IMR-90 (cell line): ENCODE data around the gene C14orf93. TPM values are rescaled to one million over a fixed set of nuclear protein-coding genes. Genes with fewer than 3 reads are reported as not detected.

Experiments
- ATAC-seq: fragments of 200-7000 bp; cut with Tn5 transposase; 2 replicates; pipeline ENCODE4 v1.9.1; 2020; ENCODE audit warnings: low read depth, mild to moderate bottlenecking, moderate library complexity
- BruUV-seq: library from RNA; stranded (reverse); fragments of 400-500 nt; replicated peaks from 2 replicates; lab custom pipeline; 2021; lab: Mats Ljungman, UMichigan
- CTCF ChIA-PET: fragments of 300-600 bp; formaldehyde crosslinking; extraction: SDS; loops from one replicate; lab custom pipeline; 2021; ENCODE audit warnings: antibody characterized with exemption; lab: Yijun Ruan, JAX
- POLR2A ChIA-PET: fragments of 300-600 bp; sonication (Branson Sonifier 250); formaldehyde crosslinking; loops from one replicate; lab custom pipeline; 2022; ENCODE audit warnings: antibody characterized with exemption; ENCODE audit not compliant: unreplicated experiment; lab: Charles Lee
- DNase-seq: peaks from one replicate; pipeline ENCODE4 v3.0.0; 2013
- H2AFZ ChIP-seq: replicated peaks from 2 replicates; pipeline ENCODE3; 2013; ENCODE audit warnings: low read length, mild to moderate bottlenecking; ENCODE audit not compliant: poor library complexity
- H2AK5ac ChIP-seq: 2 replicates; pipeline ENCODE4 v1.6.1; 2013; ENCODE audit warnings: low read depth, low read length, inconsistent platforms
- H2AK9ac ChIP-seq: replicated peaks from 2 replicates; pipeline ENCODE3; 2013; ENCODE audit warnings: mild to moderate bottlenecking, low read depth, low read length, moderate library complexity; ENCODE audit not compliant: poor library complexity
- H2BK120ac ChIP-seq: 2 replicates; pipeline ENCODE4 v1.6.1; 2013; ENCODE audit warnings: low read depth, low read length, inconsistent platforms
- H2BK15ac ChIP-seq: 3 replicates; pipeline ENCODE4 v1.6.1; 2013; ENCODE audit warnings: low read depth, low read length, inconsistent platforms
- H2BK20ac ChIP-seq: 2 replicates; pipeline ENCODE4 v1.6.1; 2013; ENCODE audit warnings: low read depth, mild to moderate bottlenecking, inconsistent platforms, low read length, moderate library complexity
- H2BK5ac ChIP-seq: 2 replicates; pipeline ENCODE4 v1.6.1; 2013; ENCODE audit warnings: mild to moderate bottlenecking, low read depth, low read length, inconsistent platforms; ENCODE audit not compliant: poor library complexity, severe bottlenecking
- H3K14ac ChIP-seq: replicated peaks from 2 replicates; pipeline ENCODE4 v1.6.1; 2013; ENCODE audit warnings: low read depth, low read length, inconsistent platforms
- H3K18ac ChIP-seq: 2 replicates; pipeline ENCODE4 v1.6.1; 2013; ENCODE audit warnings: low read depth, low read length, control low read depth
- H3K23ac ChIP-seq: 2 replicates; pipeline ENCODE4 v1.6.1; 2013; ENCODE audit warnings: low read depth, low read length, inconsistent platforms
- H3K27ac ChIP-seq: 2 replicates; pipeline ENCODE4 v1.5.1; 2013; ENCODE audit warnings: mild to moderate bottlenecking, control low read depth, low read length; ENCODE audit not compliant: insufficient read depth
- H3K27me3 ChIP-seq: 2 replicates; pipeline ENCODE4 v1.6.1; 2013; ENCODE audit warnings: low read length; ENCODE audit not compliant: control insufficient read depth, insufficient read depth
- H3K36me3 ChIP-seq: 2 replicates; pipeline ENCODE4 v1.6.1; 2013; ENCODE audit warnings: low read length, mixed read lengths; ENCODE audit not compliant: control insufficient read depth, insufficient read depth
- H3K4ac ChIP-seq: 2 replicates; pipeline ENCODE4 v1.6.1; 2013; ENCODE audit warnings: low read depth, low read length, inconsistent platforms
- H3K4me1 ChIP-seq: 2 replicates; pipeline ENCODE4 v1.6.1; 2013; ENCODE audit warnings: low read length, mixed read lengths; ENCODE audit not compliant: control insufficient read depth, insufficient read depth
- H3K4me2 ChIP-seq: 2 replicates; pipeline ENCODE4 v1.6.1; 2013; ENCODE audit warnings: low read depth, mild to moderate bottlenecking, control low read depth, low read length, moderate library complexity
- H3K4me3 ChIP-seq: 2 replicates; pipeline ENCODE4 v1.5.1; 2013; ENCODE audit warnings: low read depth, mild to moderate bottlenecking, control low read depth, low read length, moderate library complexity; ENCODE audit not compliant: insufficient read depth
- H3K56ac ChIP-seq: 2 replicates; pipeline ENCODE4 v1.6.1; 2013; ENCODE audit warnings: low read length, inconsistent platforms; ENCODE audit not compliant: insufficient read depth; ENCODE audit errors: extremely low read depth
- H3K79me1 ChIP-seq, 2 experiments: 2 replicates each; pipeline ENCODE4 v1.6.1; 2013; ENCODE audit warnings: low read length in 2 of 2, inconsistent platforms in 1 of 2, low read depth in 1 of 2
- H3K9ac ChIP-seq: 2 replicates; pipeline ENCODE4 v1.6.1; 2013; ENCODE audit warnings: low read depth, low read length, control low read depth
- H3K9me1 ChIP-seq: 2 replicates; pipeline ENCODE4 v1.6.1; 2013; ENCODE audit warnings: low read length, inconsistent platforms; ENCODE audit not compliant: insufficient read depth
- H3K9me3 ChIP-seq: 2 replicates; pipeline ENCODE4 v1.6.1; 2013; ENCODE audit warnings: low read length; ENCODE audit not compliant: control insufficient read depth, insufficient read depth
- H4K20me1 ChIP-seq: 2 replicates; pipeline ENCODE4 v1.6.1; 2013; ENCODE audit warnings: low read length, inconsistent platforms; ENCODE audit not compliant: insufficient read depth
- H4K5ac ChIP-seq: 2 replicates; pipeline ENCODE4 v1.6.1; 2013; ENCODE audit warnings: mild to moderate bottlenecking, low read depth, low read length, control low read depth
- H4K8ac ChIP-seq, 2 experiments: 2 replicates each; pipeline ENCODE4 v1.6.1; 2013; ENCODE audit warnings: low read depth in 2 of 2, low read length in 2 of 2, control low read depth in 1 of 2, inconsistent platforms in 1 of 2
- H4K91ac ChIP-seq: 2 replicates; pipeline ENCODE4 v1.6.1; 2013; ENCODE audit warnings: low read depth, low read length, inconsistent platforms; ENCODE audit not compliant: insufficient read depth
- CEBPB ChIP-seq: IDR thresholded peaks from 2 replicates; pipeline ENCODE4 v1.6.1; 2012; ENCODE audit warnings: low read depth, low read length, improper control_type of control experiment
- CHD1 ChIP-seq: IDR thresholded peaks from 2 replicates; pipeline ENCODE4 v1.6.1; 2012; ENCODE audit warnings: low read depth, low read length, improper control_type of control experiment
- ELK1 ChIP-seq: fragments of 150-350 bp; IDR thresholded peaks from 2 replicates; pipeline ENCODE4 v1.6.1; 2016; ENCODE audit warnings: low read depth, mild to moderate bottlenecking, low read length, moderate library complexity, borderline replicate concordance
- FOS ChIP-seq: fragments of 150-350 bp; IDR thresholded peaks from 2 replicates; pipeline ENCODE4 v1.6.1; 2016; ENCODE audit warnings: low read depth, low read length
- MAFK ChIP-seq: IDR thresholded peaks from 2 replicates; pipeline ENCODE4 v1.6.1; 2012; ENCODE audit warnings: low read depth, low read length, improper control_type of control experiment
- MXI1 ChIP-seq: IDR thresholded peaks from 2 replicates; pipeline ENCODE4 v1.6.1; 2012; ENCODE audit warnings: low read depth, mild to moderate bottlenecking, low read length, moderate library complexity, borderline replicate concordance
- NFE2L2 ChIP-seq: fragments of 150-350 bp; IDR thresholded peaks from 2 replicates; pipeline ENCODE4 v1.6.1; 2016; ENCODE audit warnings: low read depth, mild to moderate bottlenecking, low read length
- POLR2A ChIP-seq: IDR thresholded peaks from 2 replicates; pipeline ENCODE4 v1.6.1; 2012; ENCODE audit warnings: mild to moderate bottlenecking, low read depth, low read length
- RCOR1 ChIP-seq: IDR thresholded peaks from 2 replicates; pipeline ENCODE4 v1.6.1; 2012; ENCODE audit warnings: mild to moderate bottlenecking, low read length, improper control_type of control experiment; ENCODE audit not compliant: insufficient replicate concordance
- RFX5 ChIP-seq: IDR thresholded peaks from 2 replicates; pipeline ENCODE4 v1.8.0; 2012; ENCODE audit warnings: low read depth, mild to moderate bottlenecking, low read length, moderate library complexity
- SMC3 ChIP-seq: fragments of 150-350 bp; IDR thresholded peaks from 2 replicates; pipeline ENCODE4 v1.6.1; 2016; ENCODE audit warnings: low read depth, mild to moderate bottlenecking, antibody characterized with exemption, low read length, moderate library complexity
- WGBS, 2 experiments: methylation state at CpG; one replicate each; pipeline versions ENCODE4 v1.1.5 to v1.1.7; 2013; ENCODE audit warnings: missing lambda C conversion rate in 2 of 2; ENCODE audit not compliant: insufficient read length in 1 of 2; ENCODE audit errors: extremely low coverage in 2 of 2; 5-methylcytosine and 5-hydroxymethylcytosine counted together
- dilution Hi-C: fragments of 300-500 bp; cut with HindIII; formaldehyde crosslinking; loops from one replicate; pipeline ENCODE4 v1.14.3; 2018; ENCODE audit warnings: low sequenced_read_pairs; ENCODE audit not compliant: unreplicated experiment
- in situ Hi-C: fragments of 300-500 bp; cut with MboI; formaldehyde crosslinking; loops from 3 replicates; pipeline ENCODE4 v1.14.3; 2019; ENCODE audit warnings: low sequenced_read_pairs, inconsistent platforms, mixed read lengths
- intact Hi-C: fragments of 100-400 bp; cut with micrococcal nuclease; formaldehyde crosslinking; loops from 2 replicates; pipeline ENCODE4 v1.10.0; 2022
- polyA plus RNA-seq, 3 experiments: library from polyadenylated mRNA; depleted of rRNA; stranded (reverse); fragments of >200 nt; gene quantifications; 2 replicates each; pipeline ENCODE4 v1.2.3, GENCODE V29; 2012; ENCODE audit warnings: low replicate concordance in 1 of 3
- total RNA-seq: library from RNA; depleted of rRNA; stranded (reverse); fragments of >200 nt; gene quantifications from 2 replicates; pipeline ENCODE4 v1.2.3, GENCODE V29; 2012
- TF ChIP-seq, protein P1 (sequence below): conservative IDR thresholded peaks from 2 replicates; pipeline ENCODE4 v1.5.1; 2012; ENCODE audit warnings: mild to moderate bottlenecking, low read depth, low read length, improper control_type of control experiment
- TF ChIP-seq, protein P2 (sequence below): fragments of 150-350 bp; IDR thresholded peaks from 2 replicates; pipeline ENCODE4 v1.6.1; 2017; ENCODE audit warnings: mild to moderate bottlenecking, antibody characterized with exemption, low read length, low read depth

Gene C14orf93
- total and polyA plus RNA-seq, 2 of the 4 experiments (the other 2 are of a cell fraction) = 5.4 to 5.7 TPM

- dilution Hi-C loops = no loop called here
- intact Hi-C loops = loop anchor here (2.0 kb wide), 1 partner anchor 29 kb away; the partner anchor contains the start of gene PSMB5
- no CpG with 5 or more reads among the region's 3 CpGs for WGBS, 2 experiments
Measured at GRCh38 chr14:23005451-23006187, 4.3 kb downstream of the C14orf93 start.

More at GRCh38 chr14:23005451-23006187, 4.3 kb downstream of the C14orf93 start:
- H4K5ac ChIP-seq = no peak overlapping the region
- no peak overlapping the region for H3K23ac ChIP-seq
- H3K4ac ChIP-seq = no peak overlapping the region
- H2BK15ac ChIP-seq = no peak overlapping the region
- POLR2A ChIA-PET = interaction anchor here (1.0 kb wide), 1 partner anchor 10 kb away, joined by 4 read pairs; no protein-coding TSS in a partner anchor
- TF ChIP-seq NFE2L2 (no peak), CHD1 (no peak), ELK1 (no peak), SMC3 (no peak), MAFK (no peak), RCOR1 (no peak), POLR2A (no peak), CEBPB (no peak), MXI1 (no peak), FOS (no peak), RFX5 (no peak)
- TF ChIP-seq, protein P1, sequence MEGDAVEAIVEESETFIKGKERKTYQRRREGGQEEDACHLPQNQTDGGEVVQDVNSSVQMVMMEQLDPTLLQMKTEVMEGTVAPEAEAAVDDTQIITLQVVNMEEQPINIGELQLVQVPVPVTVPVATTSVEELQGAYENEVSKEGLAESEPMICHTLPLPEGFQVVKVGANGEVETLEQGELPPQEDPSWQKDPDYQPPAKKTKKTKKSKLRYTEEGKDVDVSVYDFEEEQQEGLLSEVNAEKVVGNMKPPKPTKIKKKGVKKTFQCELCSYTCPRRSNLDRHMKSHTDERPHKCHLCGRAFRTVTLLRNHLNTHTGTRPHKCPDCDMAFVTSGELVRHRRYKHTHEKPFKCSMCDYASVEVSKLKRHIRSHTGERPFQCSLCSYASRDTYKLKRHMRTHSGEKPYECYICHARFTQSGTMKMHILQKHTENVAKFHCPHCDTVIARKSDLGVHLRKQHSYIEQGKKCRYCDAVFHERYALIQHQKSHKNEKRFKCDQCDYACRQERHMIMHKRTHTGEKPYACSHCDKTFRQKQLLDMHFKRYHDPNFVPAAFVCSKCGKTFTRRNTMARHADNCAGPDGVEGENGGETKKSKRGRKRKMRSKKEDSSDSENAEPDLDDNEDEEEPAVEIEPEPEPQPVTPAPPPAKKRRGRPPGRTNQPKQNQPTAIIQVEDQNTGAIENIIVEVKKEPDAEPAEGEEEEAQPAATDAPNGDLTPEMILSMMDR = no peak
- TF ChIP-seq, protein P2, sequence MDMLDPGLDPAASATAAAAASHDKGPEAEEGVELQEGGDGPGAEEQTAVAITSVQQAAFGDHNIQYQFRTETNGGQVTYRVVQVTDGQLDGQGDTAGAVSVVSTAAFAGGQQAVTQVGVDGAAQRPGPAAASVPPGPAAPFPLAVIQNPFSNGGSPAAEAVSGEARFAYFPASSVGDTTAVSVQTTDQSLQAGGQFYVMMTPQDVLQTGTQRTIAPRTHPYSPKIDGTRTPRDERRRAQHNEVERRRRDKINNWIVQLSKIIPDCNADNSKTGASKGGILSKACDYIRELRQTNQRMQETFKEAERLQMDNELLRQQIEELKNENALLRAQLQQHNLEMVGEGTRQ = no peak
- H3K4me3 ChIP-seq = no peak overlapping the region
- BruUV-seq = no TSS peak
- H3K9me1 ChIP-seq = peaks cover 3% of the 10 kb centered on the region; the same call in 1 of the 2 replicates
- no peak overlapping the region for H3K56ac ChIP-seq
- no peak overlapping the region for H2BK20ac ChIP-seq
- H3K9me3 ChIP-seq = no peaks in the 10 kb centered on the region
- no peak for ATAC-seq
- H3K4me2 ChIP-seq = peak overlapping the region; percentile 92
- H3K14ac ChIP-seq = 0 out of 2 replicates have a peak overlapping the region, but pooled peaks have one; percentile 31
- no peak overlapping the region for H2AFZ ChIP-seq
- no peak overlapping the region for H4K91ac ChIP-seq
- no peaks in the 10 kb centered on the region for H4K20me1 ChIP-seq
- no peak overlapping the region for H2BK5ac ChIP-seq
- H3K18ac ChIP-seq = no peak overlapping the region
- CTCF ChIA-PET = interaction anchor here (1.3 to 3.2 kb wide), 4 partner anchors 10 to 63 kb away, joined by 4 to 20 read pairs (median 10); no protein-coding TSS in a partner anchor
- in situ Hi-C loops = no loop called here
- H3K36me3 ChIP-seq = no peaks in the 10 kb centered on the region
- H3K27ac ChIP-seq = no peak overlapping the region
- H3K9ac ChIP-seq = no peak overlapping the region
- H3K79me1 ChIP-seq = peaks cover 0 to 12% of the 10 kb centered on the region in 2 experiments; a peak in 3 of 4 replicates
- no peak overlapping the region for H2AK9ac ChIP-seq
- H4K8ac ChIP-seq = no peak overlapping the region
- peaks cover 2% of the 10 kb centered on the region; the same call in 1 of the 2 replicates for H3K4me1 ChIP-seq
- DNase-seq = peak; percentile 40
- no peaks in the 10 kb centered on the region for H3K27me3 ChIP-seq
- H2AK5ac ChIP-seq = no peak overlapping the region
- H2BK120ac ChIP-seq = no peak overlapping the region
